ENCODE results near the gene UNC45A. TPM values are rescaled to one million over a fixed set of nuclear protein-coding genes. Genes with fewer than 3 reads are reported as not detected.
"Not testable (repeated sequence)": the region's sequence is repeated elsewhere in the genome, so short reads cannot be mapped to it uniquely, and the experiment has no call there.

UNC45A gene
- total RNA-seq, 1 experiment from 2014 or later: 34.6 TPM

DNA sequence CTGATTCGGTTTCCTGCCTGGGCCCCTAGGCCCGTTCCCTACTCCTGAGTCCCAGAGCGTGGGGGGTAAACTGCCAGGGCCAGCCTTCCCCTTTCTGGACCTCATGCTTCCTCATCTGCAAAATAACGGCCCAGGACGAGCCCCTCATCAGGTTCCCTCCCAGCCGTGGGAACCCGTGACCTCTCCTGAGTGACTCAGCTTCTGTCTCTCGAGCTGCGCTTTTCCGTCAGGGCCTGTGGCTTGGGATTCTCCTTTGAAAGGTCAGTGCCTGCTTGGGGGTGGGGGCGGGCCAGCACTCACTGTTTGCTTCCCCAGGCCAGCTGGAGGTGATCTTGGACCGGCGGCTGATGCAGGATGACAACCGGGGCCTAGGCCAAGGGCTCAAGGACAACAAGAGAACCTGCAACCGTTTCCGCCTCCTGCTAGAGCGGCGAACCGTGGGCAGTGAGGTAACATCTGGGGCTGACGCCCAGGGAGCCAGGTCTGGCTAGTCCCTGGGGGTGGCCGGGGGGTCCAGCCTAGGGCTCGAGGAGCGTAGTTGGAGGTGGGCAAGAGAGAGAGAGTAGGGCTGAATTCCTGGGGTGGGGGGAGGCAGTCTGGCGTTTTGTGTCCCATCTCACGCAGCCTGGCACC lies 19.2 kb upstream of the UNC45A start:
- no peak for DNase-seq (ENCODE audit: low spot score)

GRCh38 chr15:90916461-90916860 lies 18.6 kb upstream of the UNC45A start:
- no peak for DNase-seq (ENCODE audit: low spot score)

DNA sequence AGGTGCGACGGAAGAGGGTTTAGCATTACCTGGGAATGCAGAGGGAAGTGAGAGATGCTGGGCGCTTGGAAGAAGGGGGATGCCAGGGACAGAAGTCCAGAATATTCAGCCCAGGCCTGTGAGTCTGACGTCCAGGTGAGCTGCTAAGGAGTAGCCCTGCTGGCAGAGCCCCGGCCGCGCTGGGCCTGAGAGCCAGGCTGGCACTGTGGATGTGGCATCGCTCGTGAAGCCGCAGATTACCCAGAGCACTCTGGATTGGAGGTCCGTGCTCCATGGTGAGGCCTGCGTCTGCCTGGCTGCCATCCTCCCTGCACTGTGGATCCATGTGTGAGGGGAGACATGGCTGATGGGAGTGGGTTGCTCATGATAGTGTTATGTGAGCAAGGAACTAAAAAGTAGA lies 17.5 kb upstream of the UNC45A start:
- no peak for DNase-seq (ENCODE audit: low spot score)

GRCh38 chr15:90918034-90918788 lies 16.9 kb upstream of the UNC45A start:
- no peak for DNase-seq (ENCODE audit: low spot score)

DNA sequence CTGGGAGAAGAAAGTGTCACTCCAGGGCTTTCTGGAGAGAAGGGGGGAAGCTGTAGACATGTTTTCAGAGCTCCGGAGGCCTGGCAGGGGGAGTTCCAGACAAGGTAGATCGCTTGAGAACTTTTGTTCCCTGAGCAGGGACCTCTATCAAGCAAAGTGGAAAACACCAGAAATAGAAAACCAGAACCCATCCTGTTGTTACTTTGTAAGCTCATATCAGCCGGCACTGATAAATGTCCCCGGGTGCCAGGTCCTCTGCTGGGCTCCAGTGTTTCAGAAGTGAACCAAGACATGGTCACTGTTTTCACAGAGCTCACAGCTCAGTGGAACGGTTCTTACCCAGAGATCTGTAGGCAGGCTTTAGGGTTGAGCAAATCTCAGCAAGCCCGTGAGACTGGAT lies 16.2 kb upstream of the UNC45A start:
- no peak for DNase-seq (ENCODE audit: low spot score)

- no peak for DNase-seq (ENCODE audit: low spot score)
These were observed 13.2 kb upstream of the UNC45A start for GRCh38 chr15:90921887-90922286.

DNA sequence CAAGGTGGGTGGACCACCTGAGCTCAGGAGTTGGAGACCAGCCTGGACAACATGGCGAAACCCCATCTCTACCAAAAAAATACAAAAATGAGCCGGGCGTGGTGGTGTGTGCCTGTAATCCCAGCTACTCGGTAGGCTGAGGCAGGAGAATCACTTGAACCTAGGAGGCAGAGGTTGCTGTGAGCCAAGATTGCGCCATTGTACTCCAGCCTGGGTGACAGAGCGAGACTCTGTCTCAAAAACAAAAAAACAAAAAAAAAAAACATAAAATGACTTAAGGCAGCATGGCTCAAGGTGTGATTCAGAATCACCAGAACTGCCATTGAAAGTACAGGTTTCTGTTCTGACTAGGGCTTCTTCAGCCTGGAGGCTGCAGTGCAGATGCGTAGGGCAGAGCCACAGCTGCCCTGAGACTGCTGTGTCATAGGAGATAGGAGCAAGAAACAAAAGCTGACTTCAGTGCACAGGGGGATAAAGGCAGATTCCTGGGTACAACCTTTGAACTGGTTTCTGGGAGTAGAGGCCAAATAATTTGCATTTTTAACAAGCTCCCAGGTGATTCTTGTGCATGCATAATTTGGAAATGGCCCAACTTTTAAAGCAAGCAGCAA lies 12.3 kb upstream of the UNC45A start:
- not testable (repeated sequence) for DNase-seq (ENCODE audit: low spot score)

GRCh38 chr15:90924375-90924774 lies 10.7 kb upstream of the UNC45A start:
- DNase-seq (ENCODE audit: low spot score): no peak

- not testable (repeated sequence) for DNase-seq (ENCODE audit: low spot score)
These were observed 8.3 kb upstream of the UNC45A start for GRCh38 chr15:90926766-90927165.

DNA sequence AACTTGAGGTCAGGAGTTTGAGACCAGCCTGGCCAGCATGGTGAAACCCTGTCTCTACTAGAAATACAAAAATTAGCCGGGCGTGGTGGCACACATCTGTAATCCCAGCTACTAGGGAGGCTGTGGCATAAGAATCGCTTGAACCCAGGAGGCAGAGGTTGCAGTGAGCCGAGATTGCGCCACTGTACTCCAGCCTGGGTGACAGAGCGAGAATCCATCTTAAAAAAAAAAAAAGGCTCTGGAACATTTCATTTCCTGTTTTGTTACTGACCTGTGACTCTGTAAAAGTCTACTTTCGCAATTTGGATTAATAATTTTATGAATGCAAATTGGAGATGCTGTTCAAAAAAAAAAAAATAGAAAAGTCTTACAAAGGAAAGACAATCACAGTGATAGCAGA lies 7.0 kb upstream of the UNC45A start:
- DNase-seq (ENCODE audit: low spot score): not testable (repeated sequence)

- no peak for DNase-seq (ENCODE audit: low spot score)
These were observed 5.7 kb upstream of the UNC45A start for GRCh38 chr15:90929246-90930019.

DNA sequence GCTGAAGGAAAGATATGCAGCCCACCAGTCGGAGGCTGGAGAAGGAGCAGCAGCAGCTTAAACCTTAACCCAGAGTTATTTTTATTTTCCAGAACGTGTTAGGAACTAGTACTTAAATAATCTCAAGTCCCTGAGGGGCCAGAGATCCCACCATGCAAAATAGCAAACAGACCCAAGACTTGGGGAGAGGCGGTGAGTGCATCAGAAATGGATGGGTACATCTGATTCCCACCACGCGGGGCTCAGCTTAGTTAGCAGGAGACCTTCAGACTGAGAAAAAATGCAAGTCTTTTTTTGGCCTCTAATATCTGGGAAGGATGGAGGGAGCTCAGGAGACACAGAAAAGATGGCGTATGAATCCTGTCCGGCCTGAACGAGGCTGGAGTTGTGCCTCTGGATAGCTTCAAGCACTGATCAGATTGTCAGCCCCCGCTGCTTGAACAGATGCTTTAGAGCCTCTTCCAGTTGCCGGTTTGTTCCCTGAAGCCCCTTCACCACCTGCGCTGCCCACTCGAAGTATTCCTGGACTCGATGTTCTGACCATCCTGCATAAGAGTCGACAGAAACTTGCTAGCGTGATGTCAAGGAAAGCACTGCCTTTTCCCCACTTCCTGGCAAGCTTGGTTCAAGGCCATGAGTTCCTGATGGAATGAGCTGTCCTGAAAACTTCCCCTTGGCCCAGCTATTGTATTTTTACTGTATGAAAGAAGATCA lies 4.1 kb upstream of the UNC45A start:
- DNase-seq (ENCODE audit: low spot score): no peak

DNA sequence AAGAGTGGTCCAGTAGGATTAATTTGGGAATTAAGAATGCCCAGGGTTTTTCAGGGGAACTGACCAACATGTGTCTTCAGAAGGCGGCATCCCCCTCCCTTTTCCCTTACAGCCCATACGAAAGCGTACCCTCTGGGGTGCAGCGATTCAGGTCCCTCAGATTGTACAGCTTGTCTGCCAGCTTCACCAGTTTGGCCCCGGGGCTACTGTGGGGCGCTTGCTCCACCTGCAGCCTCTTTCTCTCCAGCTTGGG lies 3.6 kb upstream of the UNC45A start:
- DNase-seq (ENCODE audit: low spot score): no peak

- DNase-seq (ENCODE audit: low spot score): peak; percentile 82
These were observed 3.0 kb upstream of the UNC45A start, which contains the start of gene HDDC3 for GRCh38 chr15:90931828-90932659. HDDC3 (minus strand) TSS chr15:90932549; CDS start chr15:90932540, 9 bp downstream.

DNA sequence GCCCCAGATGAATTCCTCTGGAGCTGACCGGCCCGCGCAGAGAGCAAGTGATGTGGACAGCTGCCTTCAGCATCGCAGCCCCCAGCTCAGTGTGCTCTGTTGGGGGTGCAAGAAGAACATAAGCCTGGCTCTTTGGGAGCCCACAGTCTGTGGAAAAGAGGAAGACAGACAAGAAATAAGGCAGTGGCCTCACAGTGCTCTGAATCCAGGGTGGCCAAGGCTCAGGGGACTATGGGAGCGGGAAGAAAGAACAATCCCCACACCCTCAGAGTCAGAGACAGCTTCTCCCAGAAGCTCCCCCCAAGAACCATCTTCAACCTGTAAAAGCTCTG lies 2.5 kb upstream of the UNC45A start:
- no peak for DNase-seq (ENCODE audit: low spot score)

- DNase-seq (ENCODE audit: low spot score): no peak
These were observed 1.8 kb upstream of the UNC45A start for GRCh38 chr15:90933301-90933700.

DNA sequence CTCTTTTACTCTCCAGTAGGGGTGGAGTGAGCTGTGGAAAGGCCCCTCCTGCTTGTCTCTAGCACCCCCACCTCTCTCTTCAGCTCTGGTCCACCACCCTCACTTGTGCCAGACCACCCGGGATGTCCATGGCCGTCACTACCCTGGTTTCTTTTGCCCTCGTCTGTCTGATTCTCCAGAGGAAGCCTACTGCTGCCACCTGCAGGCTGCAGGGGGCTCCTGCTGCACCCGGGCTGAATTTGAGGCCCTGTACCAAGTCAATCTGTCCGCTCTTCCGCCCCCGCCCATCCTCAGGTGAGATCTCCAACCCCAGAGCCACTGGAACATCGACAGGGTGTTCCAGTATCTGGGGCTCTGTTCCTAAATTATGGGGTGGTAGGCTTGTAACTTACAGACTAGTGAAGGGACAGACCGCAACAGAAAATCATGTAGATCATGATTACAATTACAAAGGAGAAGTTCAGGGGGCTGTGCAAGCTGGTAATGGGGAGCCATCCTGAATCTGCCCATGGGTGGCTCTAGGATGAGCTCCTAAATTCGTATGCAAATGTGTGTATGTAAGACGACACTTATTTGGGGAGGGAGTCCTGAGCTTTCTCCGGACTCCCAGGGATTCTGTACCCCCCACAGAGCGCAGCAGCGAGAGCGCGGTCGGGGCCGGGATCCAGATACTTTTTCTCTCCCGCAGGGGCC lies 683 bp upstream of the UNC45A start:
- peak; percentile 76 for DNase-seq (ENCODE audit: low spot score)

GRCh38 chr15:90936823-90937222 lies 1.7 kb downstream of the UNC45A start:
- DNase-seq (ENCODE audit: low spot score): no peak

- no peak for DNase-seq (ENCODE audit: low spot score)
These were observed 3.2 kb downstream of the UNC45A start for GRCh38 chr15:90938261-90938660.

GRCh38 chr15:90939756-90940155 lies 4.7 kb downstream of the UNC45A start:
- DNase-seq (ENCODE audit: low spot score): no peak
